Brain microvascular endothelial cell (primary cell): ENCODE data around the gene SLC15A5.

Experiments used
- DNase-seq: peaks from one replicate; pipeline ENCODE4 v3.0.0-alpha.2; 2020
- H3K27ac ChIP-seq: fragments of 250-450 bp; sonication (Bioruptor Pico); 2 replicates; pipeline ENCODE4 v1.5.1; 2020; ENCODE audit warnings: mild to moderate bottlenecking, moderate library complexity
- H3K27me3 ChIP-seq: fragments of 250-450 bp; sonication (Bioruptor Pico); replicated peaks from 2 replicates; pipeline ENCODE4 v1.5.1; 2020; ENCODE audit warnings: mild to moderate bottlenecking
- H3K36me3 ChIP-seq: fragments of 250-450 bp; sonication (Bioruptor Pico); replicated peaks from 2 replicates; pipeline ENCODE4 v1.5.1; 2020; ENCODE audit warnings: mild to moderate bottlenecking
- H3K4me3 ChIP-seq: 2 replicates; pipeline ENCODE4 v1.5.1; 2011; ENCODE audit warnings: low read depth, mild to moderate bottlenecking, control low read depth, low read length, moderate library complexity
- in situ Hi-C: cut with HindIII; loops from 2 replicates; pipeline ENCODE4 v1.10.0; 2017; ENCODE audit warnings: low sequenced_read_pairs, low pct_ligation_motif_present
- TF ChIP-seq, protein P1 (sequence below): IDR thresholded peaks from 2 replicates; pipeline ENCODE4 v1.5.1; 2011; ENCODE audit warnings: low read depth, mild to moderate bottlenecking, moderate library complexity, low read length, control low read depth, inconsistent platforms; ENCODE audit errors: missing control alignments

SLC15A5 gene

GRCh38 chr12:16282081-16282480 lies 4.6 kb upstream of the SLC15A5 start:
- Histone ChIP-seq H3K4me3 (no peak overlapping the region), H3K36me3 (no peaks in the 10 kb centered on the region), H3K27me3 (no peaks in the 10 kb centered on the region), H3K27ac (no peak overlapping the region)
- in situ Hi-C loops: no loop called here
- TF ChIP-seq, protein P1, sequence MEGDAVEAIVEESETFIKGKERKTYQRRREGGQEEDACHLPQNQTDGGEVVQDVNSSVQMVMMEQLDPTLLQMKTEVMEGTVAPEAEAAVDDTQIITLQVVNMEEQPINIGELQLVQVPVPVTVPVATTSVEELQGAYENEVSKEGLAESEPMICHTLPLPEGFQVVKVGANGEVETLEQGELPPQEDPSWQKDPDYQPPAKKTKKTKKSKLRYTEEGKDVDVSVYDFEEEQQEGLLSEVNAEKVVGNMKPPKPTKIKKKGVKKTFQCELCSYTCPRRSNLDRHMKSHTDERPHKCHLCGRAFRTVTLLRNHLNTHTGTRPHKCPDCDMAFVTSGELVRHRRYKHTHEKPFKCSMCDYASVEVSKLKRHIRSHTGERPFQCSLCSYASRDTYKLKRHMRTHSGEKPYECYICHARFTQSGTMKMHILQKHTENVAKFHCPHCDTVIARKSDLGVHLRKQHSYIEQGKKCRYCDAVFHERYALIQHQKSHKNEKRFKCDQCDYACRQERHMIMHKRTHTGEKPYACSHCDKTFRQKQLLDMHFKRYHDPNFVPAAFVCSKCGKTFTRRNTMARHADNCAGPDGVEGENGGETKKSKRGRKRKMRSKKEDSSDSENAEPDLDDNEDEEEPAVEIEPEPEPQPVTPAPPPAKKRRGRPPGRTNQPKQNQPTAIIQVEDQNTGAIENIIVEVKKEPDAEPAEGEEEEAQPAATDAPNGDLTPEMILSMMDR: no peak
- no peak for DNase-seq

GRCh38 chr12:16281157-16281556 lies 3.7 kb upstream of the SLC15A5 start:
- TF ChIP-seq, protein P1: no peak
- DNase-seq: no peak
- no peaks in the 10 kb centered on the region for H3K36me3 ChIP-seq
- H3K27me3 ChIP-seq: no peaks in the 10 kb centered on the region
- H3K4me3 ChIP-seq: no peak overlapping the region
- in situ Hi-C loops: no loop called here
- H3K27ac ChIP-seq: no peak overlapping the region

DNA sequence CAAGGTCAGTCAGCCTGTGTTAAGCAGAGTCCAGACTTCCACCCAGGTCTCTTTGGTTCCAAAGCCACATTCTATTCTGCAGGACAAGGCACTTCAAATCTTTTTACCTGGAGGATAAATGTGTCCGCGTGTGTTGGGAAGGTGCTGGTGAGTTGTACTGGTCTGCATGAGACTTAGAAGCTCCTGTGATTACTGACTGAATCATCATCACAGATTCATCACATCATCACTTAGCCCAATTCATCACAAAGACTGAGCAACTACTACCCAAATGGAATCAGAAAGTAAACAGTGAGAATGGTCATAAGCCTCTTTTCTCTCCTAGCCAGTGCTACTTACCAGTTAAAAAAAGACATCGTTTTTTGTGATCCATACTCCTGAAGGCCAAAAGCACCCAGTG lies 5.3 kb downstream of the SLC15A5 start:
- H3K36me3 ChIP-seq: no peaks in the 10 kb centered on the region
- in situ Hi-C loops: no loop called here
- H3K27ac ChIP-seq: no peak overlapping the region
- DNase-seq: no peak
- H3K4me3 ChIP-seq: no peak overlapping the region
- no peaks in the 10 kb centered on the region for H3K27me3 ChIP-seq
- TF ChIP-seq, protein P1: no peak

GRCh38 chr12:16271062-16271461 lies 6.4 kb downstream of the SLC15A5 start:
- TF ChIP-seq, protein P1: no peak
- DNase-seq: no peak
- no peaks in the 10 kb centered on the region for H3K27me3 ChIP-seq
- no peak overlapping the region for H3K27ac ChIP-seq
- H3K4me3 ChIP-seq: no peak overlapping the region
- no peaks in the 10 kb centered on the region for H3K36me3 ChIP-seq
- in situ Hi-C loops: no loop called here

- DNase-seq: no peak
- Histone ChIP-seq H3K27me3 (no peaks in the 10 kb centered on the region), H3K36me3 (no peaks in the 10 kb centered on the region), H3K27ac (no peak overlapping the region), H3K4me3 (no peak overlapping the region)
- in situ Hi-C loops: no loop called here
- TF ChIP-seq, protein P1: no peak
Observed at GRCh38 chr12:16269946-16270345, 7.5 kb downstream of the SLC15A5 start.

- TF ChIP-seq, protein P1: no peak
- Histone ChIP-seq H3K36me3 (no peaks in the 10 kb centered on the region), H3K4me3 (no peak overlapping the region), H3K27me3 (no peaks in the 10 kb centered on the region), H3K27ac (no peak overlapping the region)
- in situ Hi-C loops: no loop called here
- DNase-seq: no peak
Observed at GRCh38 chr12:16266085-16266484, 11.4 kb downstream of the SLC15A5 start.
